SU-DHL-6 (cell line): ENCODE measurements around the gene OPN1LW.

Experiments used
- EZH2phosphoT487 ChIP-seq: fragments of 200-600 bp; sonication (generic), shearing (Covaris generic); conservative IDR thresholded peaks from 2 replicates; pipeline ENCODE4 v1.6.1; 2018; ENCODE audit warnings: mild to moderate bottlenecking, antibody characterized with exemption, low read length, moderate library complexity, mixed read lengths
- TF ChIP-seq, protein P1 (sequence below): fragments of 200-600 bp; sonication (generic); IDR thresholded peaks from one replicate; pipeline ENCODE4 v1.5.1; 2017; ENCODE audit warnings: antibody characterized with exemption, mild to moderate bottlenecking, low read length, moderate library complexity; ENCODE audit not compliant: insufficient read depth, poor library complexity, severe bottlenecking

DNA sequence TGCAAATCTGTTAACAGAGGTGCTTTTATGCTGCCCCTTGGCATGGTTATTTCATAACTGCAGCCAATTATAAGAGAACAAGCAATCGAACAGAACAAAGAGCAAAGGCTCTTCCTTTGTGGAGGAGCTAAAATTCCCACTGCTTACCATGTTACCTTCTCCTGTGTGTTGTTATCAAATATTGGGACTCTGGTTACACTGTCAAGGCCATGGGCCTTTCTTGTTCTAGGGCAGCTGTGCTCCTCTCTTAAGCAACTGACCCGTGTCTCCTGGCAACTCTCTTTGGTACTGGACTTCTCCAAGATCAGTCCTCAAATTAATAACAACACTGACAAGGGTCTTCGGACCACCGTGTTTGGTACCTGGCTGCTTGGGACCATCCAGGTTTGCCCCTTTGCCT is 12.1 kb upstream of the OPN1LW start:
- TF ChIP-seq, protein P1, sequence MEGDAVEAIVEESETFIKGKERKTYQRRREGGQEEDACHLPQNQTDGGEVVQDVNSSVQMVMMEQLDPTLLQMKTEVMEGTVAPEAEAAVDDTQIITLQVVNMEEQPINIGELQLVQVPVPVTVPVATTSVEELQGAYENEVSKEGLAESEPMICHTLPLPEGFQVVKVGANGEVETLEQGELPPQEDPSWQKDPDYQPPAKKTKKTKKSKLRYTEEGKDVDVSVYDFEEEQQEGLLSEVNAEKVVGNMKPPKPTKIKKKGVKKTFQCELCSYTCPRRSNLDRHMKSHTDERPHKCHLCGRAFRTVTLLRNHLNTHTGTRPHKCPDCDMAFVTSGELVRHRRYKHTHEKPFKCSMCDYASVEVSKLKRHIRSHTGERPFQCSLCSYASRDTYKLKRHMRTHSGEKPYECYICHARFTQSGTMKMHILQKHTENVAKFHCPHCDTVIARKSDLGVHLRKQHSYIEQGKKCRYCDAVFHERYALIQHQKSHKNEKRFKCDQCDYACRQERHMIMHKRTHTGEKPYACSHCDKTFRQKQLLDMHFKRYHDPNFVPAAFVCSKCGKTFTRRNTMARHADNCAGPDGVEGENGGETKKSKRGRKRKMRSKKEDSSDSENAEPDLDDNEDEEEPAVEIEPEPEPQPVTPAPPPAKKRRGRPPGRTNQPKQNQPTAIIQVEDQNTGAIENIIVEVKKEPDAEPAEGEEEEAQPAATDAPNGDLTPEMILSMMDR, result no peak
- no peak for TF ChIP-seq EZH2phosphoT487
